ENCODE data around the gene EPHA3. TPM values are rescaled to one million over a fixed set of nuclear protein-coding genes. Genes with fewer than 3 reads are reported as not detected.

EPHA3 gene
- polyA plus RNA-seq, 2 of the 4 experiments (the other 2 are of a cell fraction) = not detected

DNA sequence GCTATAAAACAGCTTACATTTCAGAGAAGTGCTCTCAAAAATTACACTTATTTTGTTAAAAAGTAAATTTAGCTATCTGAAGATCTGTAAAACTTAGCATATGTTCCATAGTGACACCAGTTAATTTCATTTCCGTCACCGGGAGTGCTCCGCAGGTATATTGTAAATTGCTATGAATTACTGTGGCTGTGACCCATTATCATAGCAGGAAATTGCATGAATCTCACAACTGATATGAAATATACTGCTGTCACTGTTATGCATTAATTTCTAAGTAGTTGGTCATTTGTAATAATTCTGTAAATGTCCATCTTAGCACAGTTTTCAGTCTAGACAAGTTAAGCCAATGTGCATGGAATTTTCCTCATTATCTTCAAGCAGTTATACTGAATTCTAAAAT lies 91.2 kb downstream of the EPHA3 start:
- Histone ChIP-seq H3K27ac (no peak overlapping the region), H3K4me2 (no peak overlapping the region), H3K4me1 (no peaks in the 10 kb centered on the region), H3K4me3 (no peak overlapping the region), H3K9me3 (no peaks in the 10 kb centered on the region)
- no peak for DNase-seq (ENCODE audit: low read depth in 1 of 2, low spot score in 1 of 2)
- ATAC-seq = no peak
- FAIRE-seq = no peak
- ChIA-PET POLR2A (no interaction called here), CTCF (no interaction called here)
- TF ChIP-seq RCOR1 (IDR thresholded peaks at IDR 0.05; ENCODE audit: low read depth, low read length) (no peak), HOXB13 (CRISPR knock-in tag; IDR thresholded peaks at IDR 0.05; ENCODE audit: low read depth) (no peak), ESRRA (IDR thresholded peaks at IDR 0.05; ENCODE audit: borderline replicate concordance, low read length) (no peak), BHLHE40 (IDR thresholded peaks at IDR 0.05; ENCODE audit: low read depth, low read length) (no peak), JUN (IDR thresholded peaks at IDR 0.05) (no peak), HEYL (CRISPR knock-in tag; IDR thresholded peaks at IDR 0.05) (no peak)
- TF ChIP-seq, protein P1, sequence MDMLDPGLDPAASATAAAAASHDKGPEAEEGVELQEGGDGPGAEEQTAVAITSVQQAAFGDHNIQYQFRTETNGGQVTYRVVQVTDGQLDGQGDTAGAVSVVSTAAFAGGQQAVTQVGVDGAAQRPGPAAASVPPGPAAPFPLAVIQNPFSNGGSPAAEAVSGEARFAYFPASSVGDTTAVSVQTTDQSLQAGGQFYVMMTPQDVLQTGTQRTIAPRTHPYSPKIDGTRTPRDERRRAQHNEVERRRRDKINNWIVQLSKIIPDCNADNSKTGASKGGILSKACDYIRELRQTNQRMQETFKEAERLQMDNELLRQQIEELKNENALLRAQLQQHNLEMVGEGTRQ (IDR thresholded peaks at IDR 0.05) = no peak
- 23% methylated on average over 3 of the region's 3 CpGs for WGBS (ENCODE audit: missing lambda C conversion rate)

DNA sequence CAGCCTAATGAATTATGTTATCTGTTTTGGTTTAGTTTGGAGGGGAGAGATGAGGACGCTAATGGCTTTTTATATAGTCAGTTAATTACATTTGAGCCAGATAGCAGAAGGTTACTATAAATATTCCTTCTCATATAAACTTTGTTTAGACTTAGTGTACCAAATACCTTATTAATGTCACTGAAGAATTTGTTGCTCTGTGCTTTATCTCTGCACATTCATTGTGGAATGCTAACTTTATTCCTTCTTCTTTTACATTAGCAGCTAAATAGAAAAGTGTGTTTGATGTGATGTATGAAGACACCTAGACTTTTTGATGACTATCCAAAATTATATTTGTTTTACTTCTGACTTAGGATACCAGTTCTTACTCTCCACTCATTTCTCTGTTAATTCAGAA lies 105.2 kb downstream of the EPHA3 start:
- ChIA-PET POLR2A (no interaction called here), CTCF (no interaction called here)
- FAIRE-seq = no peak
- H3K4me2 ChIP-seq = no peak overlapping the region
- H3K4me3 ChIP-seq = no peak overlapping the region
- 0% methylated on average over 1 of the region's 1 CpG for WGBS (ENCODE audit: missing lambda C conversion rate)
- no peak overlapping the region for H3K27ac ChIP-seq
- ATAC-seq = no peak
- no peak for DNase-seq (ENCODE audit: low read depth in 1 of 2, low spot score in 1 of 2)
- no peaks in the 10 kb centered on the region for H3K4me1 ChIP-seq
- H3K9me3 ChIP-seq = no peaks in the 10 kb centered on the region
- TF ChIP-seq RFX5 (IDR thresholded peaks at IDR 0.05) = no peak

DNA sequence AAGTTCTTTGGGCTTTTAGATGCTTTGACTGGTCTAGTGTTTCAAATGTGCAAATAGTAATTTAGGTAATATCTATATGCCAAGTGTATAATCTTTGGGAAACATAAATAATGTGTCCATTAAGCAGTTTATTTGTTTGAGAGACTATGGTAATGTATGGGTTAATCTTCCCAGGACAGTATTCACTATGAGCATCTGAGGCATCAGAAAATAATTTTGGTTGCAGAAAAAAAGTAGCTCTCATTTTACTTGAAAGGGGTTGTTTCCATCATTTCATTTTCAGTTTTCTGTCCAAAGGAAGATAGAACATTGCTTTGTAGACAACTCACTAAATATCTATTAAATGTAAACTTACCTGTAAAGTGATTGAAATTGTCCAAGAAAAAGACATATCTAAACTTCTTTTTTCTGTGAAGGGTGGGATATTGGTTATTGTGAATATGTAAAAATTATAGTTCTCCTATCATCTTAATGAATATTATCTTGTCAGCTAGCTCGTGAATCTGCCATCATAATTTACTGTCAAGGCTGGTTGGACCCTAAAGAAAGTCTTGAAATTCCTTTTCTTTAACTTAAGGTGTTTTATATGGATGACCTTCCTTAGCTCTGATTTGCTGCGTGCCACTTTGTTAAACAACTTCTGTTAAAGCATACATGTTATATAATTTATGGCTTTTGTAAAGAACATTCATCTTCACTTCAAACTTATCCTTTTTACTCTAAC lies 108.8 kb downstream of the EPHA3 start:
- ATAC-seq (no peak), FAIRE-seq (no peak), DNase-seq (ENCODE audit: low read depth in 1 of 2, low spot score in 1 of 2) (no peak)
- H3K4me2 ChIP-seq = no peak overlapping the region
- H3K4me3 ChIP-seq = no peak overlapping the region
- 1% methylated on average over 2 of the region's 2 CpGs for WGBS (ENCODE audit: missing lambda C conversion rate)
- TF ChIP-seq KDM5A (IDR thresholded peaks at IDR 0.05) (no peak), MAZ (IDR thresholded peaks at IDR 0.05; ENCODE audit: borderline replicate concordance, low read depth, low read length) (no peak), SMC3 (IDR thresholded peaks at IDR 0.05) (no peak)
- H3K4me1 ChIP-seq = no peaks in the 10 kb centered on the region
- H3K9me3 ChIP-seq = no peaks in the 10 kb centered on the region
- H3K27ac ChIP-seq = no peak overlapping the region
- POLR2A ChIA-PET = no interaction called here
- CTCF ChIA-PET = no interaction called here

DNA sequence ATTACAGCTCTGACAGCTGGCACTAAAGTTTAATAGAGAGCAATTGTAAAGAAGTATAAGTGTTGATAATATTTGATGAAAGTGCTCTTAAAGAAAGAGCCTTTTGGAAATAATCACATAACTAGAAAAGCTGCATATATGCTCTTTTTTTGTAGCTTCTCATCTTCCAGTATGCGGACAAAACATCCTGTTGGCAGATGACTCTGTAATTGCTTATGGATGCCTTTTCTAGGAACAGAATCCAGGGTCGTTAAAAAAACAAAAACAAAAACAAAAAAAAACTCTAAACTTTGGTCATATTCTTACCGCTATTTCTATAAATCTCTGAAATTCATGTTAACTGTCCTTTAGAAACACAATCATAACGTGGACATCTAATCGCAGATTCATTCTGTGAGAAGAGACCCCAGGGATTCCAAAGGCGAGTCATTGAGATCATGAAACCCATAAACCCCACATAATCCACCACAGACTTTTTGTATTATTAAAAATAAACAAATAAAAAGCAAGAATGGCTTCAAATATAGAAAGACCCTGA lies 109.8 kb downstream of the EPHA3 start:
- DNase-seq (ENCODE audit: low read depth in 1 of 2, low spot score in 1 of 2) = no peak
- CTCF ChIA-PET = no interaction called here
- no peak for TF ChIP-seq ZFP36 (IDR thresholded peaks at IDR 0.05; ENCODE audit: borderline replicate concordance, partially characterized antibody)
- POLR2A ChIA-PET = no interaction called here
- 18% methylated on average over 6 of the region's 6 CpGs for WGBS (ENCODE audit: missing lambda C conversion rate)
- FAIRE-seq = no peak
- no peak overlapping the region for H3K27ac ChIP-seq
- no peaks in the 10 kb centered on the region for H3K9me3 ChIP-seq
- no peaks in the 10 kb centered on the region for H3K4me1 ChIP-seq
- no peak overlapping the region for H3K4me2 ChIP-seq
- ATAC-seq = no peak
- H3K4me3 ChIP-seq = no peak overlapping the region

DNA sequence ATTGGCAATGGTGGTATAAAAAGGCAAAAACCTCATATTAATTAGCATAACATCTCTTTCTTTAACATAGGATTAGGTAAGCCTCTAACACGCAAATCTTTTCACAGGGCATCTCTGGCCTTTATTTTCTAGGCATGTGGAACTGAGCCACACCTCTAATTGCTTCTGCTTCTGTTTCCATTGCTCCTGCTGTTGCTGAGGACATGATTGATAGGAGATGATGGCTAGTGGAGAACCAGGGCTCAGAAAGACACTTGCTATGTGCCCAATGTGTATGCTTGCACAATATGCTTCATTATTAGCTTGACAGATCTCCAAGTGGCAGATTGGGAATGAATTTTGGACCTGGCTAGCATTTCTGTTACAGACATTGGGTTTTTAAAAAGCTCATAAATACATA lies 114.5 kb downstream of the EPHA3 start:
- Histone ChIP-seq H3K4me1 (no peaks in the 10 kb centered on the region), H3K4me3 (no peak overlapping the region), H3K9me3 (no peaks in the 10 kb centered on the region), H3K4me2 (no peak overlapping the region), H3K27ac (no peak overlapping the region)
- POLR2A ChIA-PET = no interaction called here
- ATAC-seq (no peak), DNase-seq (ENCODE audit: low read depth in 1 of 2, low spot score in 1 of 2) (no peak), FAIRE-seq (no peak)
- CTCF ChIA-PET = no interaction called here
- WGBS (ENCODE audit: missing lambda C conversion rate) = 0% methylated on average over 1 of the region's 1 CpG
- TF ChIP-seq EHF (CRISPR knock-in tag; IDR thresholded peaks at IDR 0.05) (no peak), EP300 (IDR thresholded peaks at IDR 0.05) (no peak), MAZ (IDR thresholded peaks at IDR 0.05; ENCODE audit: borderline replicate concordance, low read depth, low read length) (no peak), MAFK (IDR thresholded peaks at IDR 0.05; ENCODE audit: partially characterized antibody) (no peak), POLR2A (IDR thresholded peaks at IDR 0.05; ENCODE audit: low read length) (no peak), TFCP2L1 (CRISPR knock-in tag; IDR thresholded peaks at IDR 0.05) (no peak), FOSB (CRISPR knock-in tag; IDR thresholded peaks at IDR 0.05) (no peak), GATA3 (IDR thresholded peaks at IDR 0.05; ENCODE audit: borderline replicate concordance) (no peak), HOXA7 (CRISPR knock-in tag; IDR thresholded peaks at IDR 0.05) (no peak), SREBF2 (IDR thresholded peaks at IDR 0.05) (no peak), CHD4 (IDR thresholded peaks at IDR 0.05; ENCODE audit: borderline replicate concordance) (no peak), ESRRA (IDR thresholded peaks at IDR 0.05; ENCODE audit: borderline replicate concordance, low read length) (no peak), CBX8 (IDR thresholded peaks at IDR 0.05) (no peak), RFX5 (IDR thresholded peaks at IDR 0.05) (no peak), FOXS1 (CRISPR knock-in tag; IDR thresholded peaks at IDR 0.05) (no peak), KDM5A (IDR thresholded peaks at IDR 0.05) (no peak), NPAS2 (CRISPR knock-in tag; IDR thresholded peaks at IDR 0.05; ENCODE audit: borderline replicate concordance) (no peak)
- TF ChIP-seq, protein P2, sequence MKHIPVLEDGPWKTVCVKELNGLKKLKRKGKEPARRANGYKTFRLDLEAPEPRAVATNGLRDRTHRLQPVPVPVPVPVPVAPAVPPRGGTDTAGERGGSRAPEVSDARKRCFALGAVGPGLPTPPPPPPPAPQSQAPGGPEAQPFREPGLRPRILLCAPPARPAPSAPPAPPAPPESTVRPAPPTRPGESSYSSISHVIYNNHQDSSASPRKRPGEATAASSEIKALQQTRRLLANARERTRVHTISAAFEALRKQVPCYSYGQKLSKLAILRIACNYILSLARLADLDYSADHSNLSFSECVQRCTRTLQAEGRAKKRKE (CRISPR knock-in tag; IDR thresholded peaks at IDR 0.05; ENCODE audit: low read depth) = no peak
- TF ChIP-seq, protein P3, sequence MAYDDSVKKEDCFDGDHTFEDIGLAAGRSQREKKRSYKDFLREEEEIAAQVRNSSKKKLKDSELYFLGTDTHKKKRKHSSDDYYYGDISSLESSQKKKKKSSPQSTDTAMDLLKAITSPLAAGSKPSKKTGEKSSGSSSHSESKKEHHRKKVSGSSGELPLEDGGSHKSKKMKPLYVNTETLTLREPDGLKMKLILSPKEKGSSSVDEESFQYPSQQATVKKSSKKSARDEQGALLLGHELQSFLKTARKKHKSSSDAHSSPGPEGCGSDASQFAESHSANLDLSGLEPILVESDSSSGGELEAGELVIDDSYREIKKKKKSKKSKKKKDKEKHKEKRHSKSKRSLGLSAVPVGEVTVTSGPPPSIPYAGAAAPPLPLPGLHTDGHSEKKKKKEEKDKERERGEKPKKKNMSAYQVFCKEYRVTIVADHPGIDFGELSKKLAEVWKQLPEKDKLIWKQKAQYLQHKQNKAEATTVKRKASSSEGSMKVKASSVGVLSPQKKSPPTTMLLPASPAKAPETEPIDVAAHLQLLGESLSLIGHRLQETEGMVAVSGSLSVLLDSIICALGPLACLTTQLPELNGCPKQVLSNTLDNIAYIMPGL (CRISPR knock-in tag; IDR thresholded peaks at IDR 0.05; ENCODE audit: borderline replicate concordance) = no peak

All from A549 (cell line).